Measurements from ENCODE around the gene NPHP4.

DNA sequence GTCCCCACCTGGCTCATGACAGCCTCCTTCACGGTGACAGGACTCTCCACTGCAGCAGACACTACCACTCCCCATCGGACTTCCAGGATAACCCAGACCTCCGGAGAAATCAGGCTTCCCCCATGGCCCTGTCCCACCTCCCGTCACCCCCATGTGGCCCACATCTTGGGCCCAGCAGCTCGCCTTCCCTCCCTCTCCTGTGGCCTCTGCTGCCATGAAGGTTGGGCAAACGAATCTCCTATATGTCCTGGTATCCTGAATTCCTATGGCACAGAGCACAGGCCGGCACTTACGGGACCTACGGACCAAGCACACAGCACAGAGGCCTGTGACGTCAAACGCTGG, 82.0 kb downstream of the NPHP4 start:
- TF ChIP-seq, protein P1, sequence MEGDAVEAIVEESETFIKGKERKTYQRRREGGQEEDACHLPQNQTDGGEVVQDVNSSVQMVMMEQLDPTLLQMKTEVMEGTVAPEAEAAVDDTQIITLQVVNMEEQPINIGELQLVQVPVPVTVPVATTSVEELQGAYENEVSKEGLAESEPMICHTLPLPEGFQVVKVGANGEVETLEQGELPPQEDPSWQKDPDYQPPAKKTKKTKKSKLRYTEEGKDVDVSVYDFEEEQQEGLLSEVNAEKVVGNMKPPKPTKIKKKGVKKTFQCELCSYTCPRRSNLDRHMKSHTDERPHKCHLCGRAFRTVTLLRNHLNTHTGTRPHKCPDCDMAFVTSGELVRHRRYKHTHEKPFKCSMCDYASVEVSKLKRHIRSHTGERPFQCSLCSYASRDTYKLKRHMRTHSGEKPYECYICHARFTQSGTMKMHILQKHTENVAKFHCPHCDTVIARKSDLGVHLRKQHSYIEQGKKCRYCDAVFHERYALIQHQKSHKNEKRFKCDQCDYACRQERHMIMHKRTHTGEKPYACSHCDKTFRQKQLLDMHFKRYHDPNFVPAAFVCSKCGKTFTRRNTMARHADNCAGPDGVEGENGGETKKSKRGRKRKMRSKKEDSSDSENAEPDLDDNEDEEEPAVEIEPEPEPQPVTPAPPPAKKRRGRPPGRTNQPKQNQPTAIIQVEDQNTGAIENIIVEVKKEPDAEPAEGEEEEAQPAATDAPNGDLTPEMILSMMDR (IDR thresholded peaks at IDR 0.05), result no peak
- TF ChIP-seq POLR2AphosphoS5 (IDR thresholded peaks at IDR 0.05) (no peak), POLR2A (IDR thresholded peaks at IDR 0.05) (no peak)
